Activated effector memory CD4-positive, alpha-beta T cell treated with Interleukin-2 at 50 U/mL for 16 hours (primary cell): Measurements from ENCODE around the gene TRIO.

ENCODE experiments used
- DNase-seq: peaks from one replicate; pipeline ENCODE4 v3.0.0-alpha.2; 2020

TRIO gene

GRCh38 chr5:14123974-14124482, 19.1 kb upstream of the TRIO start:
- DNase-seq, result no peak

DNA sequence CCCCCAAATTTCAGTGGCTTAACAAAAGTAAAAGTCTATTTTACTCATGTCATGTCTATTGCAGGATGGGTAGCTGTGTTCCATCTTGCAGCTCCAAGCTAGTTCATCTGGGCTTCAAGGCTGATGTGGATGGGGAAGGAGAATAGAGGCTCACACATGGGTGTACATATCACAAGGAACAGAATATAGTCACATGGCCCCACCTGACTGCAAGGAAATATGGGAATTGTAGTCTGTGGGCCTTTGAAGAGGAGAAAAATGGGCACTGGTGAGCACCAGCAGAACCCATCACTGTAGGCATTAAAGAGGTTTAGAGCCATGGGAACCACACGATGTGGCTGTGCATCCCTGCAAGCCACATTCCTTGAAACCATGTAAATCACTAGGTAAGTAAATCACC, 17.9 kb upstream of the TRIO start:
- no peak for DNase-seq

DNA sequence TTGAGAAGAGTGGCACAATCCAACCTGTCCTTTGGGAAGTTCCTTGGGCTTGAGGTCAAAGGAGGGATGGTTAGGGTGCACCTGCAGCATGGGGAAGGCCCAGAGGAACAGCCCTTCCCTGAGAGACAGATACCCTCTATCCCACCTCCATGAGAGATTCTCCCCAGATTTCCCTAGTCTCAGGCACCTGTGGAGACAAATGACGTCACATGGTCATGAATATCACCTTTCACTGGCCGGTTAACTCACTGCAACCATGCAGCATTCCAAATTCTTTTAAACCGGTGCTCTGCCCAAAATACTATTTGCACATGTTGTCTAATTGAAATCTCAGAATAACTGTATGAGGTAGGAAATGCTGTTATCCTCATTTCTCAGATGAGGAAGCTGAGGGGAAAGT, 15.6 kb upstream of the TRIO start:
- DNase-seq, result no peak

DNA sequence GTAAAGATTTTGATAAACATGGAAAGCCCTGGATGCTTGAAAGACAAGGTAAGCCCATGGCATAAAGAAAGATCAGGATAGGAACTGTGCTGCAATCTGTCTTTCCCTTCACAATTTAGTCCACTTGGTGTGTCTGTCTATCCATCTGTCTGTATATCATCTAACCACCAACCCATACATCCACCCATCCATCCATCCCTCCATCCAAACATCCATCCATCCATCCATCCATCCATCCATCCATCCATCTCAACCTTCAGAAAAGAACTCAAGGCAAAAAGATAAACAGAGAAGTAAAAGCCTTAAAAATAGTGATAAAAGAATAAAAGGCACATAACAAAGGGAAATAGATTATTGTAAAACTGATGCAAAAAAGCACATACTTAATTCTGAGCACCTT, 15.1 kb upstream of the TRIO start:
- DNase-seq, result no peak

DNA sequence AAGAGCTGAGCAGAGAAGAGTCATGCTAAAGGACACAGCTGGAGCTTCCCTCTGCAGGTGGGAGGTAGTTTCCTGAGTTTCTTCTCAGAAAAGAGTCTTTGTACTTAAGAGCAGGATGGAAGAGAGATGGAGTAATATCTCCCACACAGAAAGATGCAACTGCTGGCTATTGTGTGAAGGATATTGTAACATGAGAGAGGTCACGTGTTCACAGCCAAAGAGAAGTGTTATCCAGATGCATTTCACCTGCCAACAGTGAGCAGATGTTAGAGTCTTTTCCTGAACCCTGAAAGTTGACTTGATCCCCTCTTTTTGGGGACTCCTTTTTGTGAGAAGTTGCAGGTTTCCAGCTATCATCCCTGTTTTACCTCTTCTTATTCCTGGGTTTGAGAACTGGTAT, 14.0 kb upstream of the TRIO start:
- no peak for DNase-seq

DNA sequence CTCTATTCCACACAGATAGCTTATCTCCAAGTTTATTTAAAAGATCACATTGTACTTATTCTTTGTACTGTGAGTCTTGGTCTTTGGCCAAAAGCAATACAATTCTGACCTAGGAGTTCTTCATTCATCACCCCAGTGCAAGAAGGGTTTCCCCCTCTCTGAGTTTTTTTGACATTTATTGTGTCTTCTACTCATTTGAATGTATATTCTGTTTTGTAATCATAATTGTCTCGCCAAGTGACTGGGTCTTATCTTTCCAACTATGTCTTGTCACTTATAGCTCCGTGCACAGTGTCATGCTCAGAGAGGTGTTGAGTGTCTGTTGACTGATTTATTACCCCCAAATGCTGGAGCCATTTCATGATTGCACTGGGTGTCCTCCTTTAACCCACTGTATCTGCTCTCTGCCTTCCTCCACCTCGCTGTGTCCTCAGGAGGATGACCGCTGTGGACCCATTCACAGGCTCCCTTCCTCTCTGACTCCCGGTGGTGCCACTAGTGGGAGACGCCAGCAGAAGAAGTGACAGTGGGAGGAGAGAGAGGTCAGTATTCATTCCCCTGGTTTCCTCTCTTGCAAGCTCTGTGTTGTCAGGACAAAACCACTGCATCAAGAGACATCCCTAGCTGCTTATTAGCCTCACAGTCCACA, 11.2 kb upstream of the TRIO start:
- no peak for DNase-seq

DNA sequence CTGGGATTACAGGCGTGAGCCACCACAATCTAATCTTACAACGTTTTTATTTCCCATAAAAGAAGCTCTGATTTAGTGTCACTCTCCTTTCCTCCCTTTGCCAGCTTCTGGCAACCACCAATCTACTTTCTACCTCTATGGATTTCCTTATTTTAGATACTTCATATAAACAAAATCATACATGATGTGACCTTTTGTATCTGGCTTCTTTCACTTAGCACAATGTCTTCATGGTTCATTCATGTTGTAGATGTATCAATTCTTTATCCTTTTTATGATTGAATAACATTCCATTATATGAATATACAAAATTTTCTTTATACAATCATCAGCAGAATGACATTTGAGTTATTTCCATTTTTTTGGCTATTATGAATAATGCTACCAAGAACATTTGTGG, 9.7 kb upstream of the TRIO start:
- no peak for DNase-seq

DNA sequence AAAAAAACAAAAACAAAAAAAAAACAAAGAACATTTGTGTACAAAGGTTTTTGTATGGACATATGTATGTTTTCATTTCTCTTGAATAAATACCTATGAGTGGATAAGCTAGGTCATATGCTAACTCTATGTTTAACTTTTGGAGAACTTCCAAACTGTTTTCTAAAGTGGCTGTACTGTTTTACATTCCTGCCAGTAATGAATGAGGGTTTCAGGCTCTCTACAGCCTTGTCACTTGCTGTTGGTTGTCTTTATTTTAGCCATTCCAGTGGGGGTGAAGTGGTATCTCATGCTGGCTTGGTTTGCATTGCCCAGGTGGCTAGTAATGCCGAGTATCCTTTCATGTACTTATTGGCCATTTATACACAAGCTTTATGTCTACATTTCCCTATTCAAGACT, 9.1 kb upstream of the TRIO start:
- DNase-seq, result no peak

GRCh38 chr5:14134771-14135170, 8.4 kb upstream of the TRIO start:
- no peak for DNase-seq

GRCh38 chr5:14135621-14136020, 7.5 kb upstream of the TRIO start:
- no peak for DNase-seq

DNA sequence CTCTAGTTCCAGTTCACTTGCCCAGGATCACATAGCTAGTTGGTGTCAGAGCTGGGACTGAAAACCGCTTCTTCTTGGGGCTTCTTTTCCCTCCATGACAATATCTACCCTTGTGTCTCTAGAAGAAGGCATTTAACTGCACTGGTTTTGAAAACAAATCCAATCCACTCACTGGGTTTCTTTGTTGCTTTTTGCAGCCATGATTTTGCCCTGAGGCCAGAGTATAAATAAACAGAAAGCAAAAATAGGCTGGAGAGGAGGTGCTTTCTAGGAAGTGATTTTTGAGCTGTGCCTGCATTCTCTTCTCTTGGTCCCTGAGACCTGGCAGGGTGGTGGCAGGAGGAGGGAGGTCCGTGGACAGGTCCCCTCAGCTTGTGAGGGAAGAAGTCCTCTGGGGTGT, 6.9 kb upstream of the TRIO start:
- DNase-seq, result no peak

DNA sequence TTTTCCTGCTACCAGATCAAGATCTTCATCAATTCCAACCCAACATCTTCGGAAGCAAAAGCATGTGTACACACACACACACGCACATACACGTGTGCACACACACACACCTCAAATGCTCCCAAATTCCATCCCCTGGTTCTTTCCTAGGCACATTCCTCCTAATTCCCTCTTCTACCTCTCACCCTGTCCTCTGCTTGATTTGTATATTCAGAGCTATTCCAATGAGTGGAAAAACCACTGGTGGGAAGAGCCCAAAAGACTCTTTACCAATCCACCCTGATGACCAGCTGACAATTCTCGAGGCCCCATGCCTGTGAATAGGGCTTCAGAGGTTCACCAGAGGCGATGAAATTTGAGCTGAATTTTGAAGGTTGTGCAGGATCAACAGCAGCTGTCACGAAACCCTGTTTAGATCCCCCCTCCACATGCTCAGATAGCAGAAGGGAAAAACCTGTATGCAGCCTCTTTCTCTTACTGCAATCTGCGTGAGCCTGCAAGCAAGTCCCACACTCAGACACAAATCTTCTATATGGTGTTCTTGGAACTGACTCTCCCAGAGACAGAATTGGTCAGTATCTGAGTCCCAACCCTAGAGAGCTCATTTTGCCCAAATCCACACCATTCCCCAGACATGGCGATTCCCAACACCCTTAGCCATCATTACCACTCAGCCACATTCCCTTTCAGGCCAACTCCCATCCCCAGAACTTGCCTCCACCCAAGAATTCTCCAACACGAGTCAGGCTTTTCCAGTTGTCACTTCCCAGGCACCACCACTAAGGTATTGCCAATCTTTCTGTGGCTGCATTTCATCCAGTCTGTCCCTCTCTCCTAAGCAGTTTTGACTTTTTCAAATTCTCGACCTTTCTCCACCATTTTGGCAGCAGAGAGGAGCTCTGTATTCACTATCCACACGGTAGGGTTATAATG, 4.3 kb upstream of the TRIO start:
- DNase-seq, result no peak

GRCh38 chr5:14141764-14142163, 1.4 kb upstream of the TRIO start:
- DNase-seq, result no peak

- no peak for DNase-seq
These were observed 828 bp upstream of the TRIO start for GRCh38 chr5:14142202-14142826.

GRCh38 chr5:14143546-14143840, 351 bp downstream of the TRIO start:
- no peak for DNase-seq

- DNase-seq, result no peak
These were observed 871 bp downstream of the TRIO start for GRCh38 chr5:14143841-14144585.

GRCh38 chr5:14144586-14145434, 1.7 kb downstream of the TRIO start:
- no peak for DNase-seq

DNA sequence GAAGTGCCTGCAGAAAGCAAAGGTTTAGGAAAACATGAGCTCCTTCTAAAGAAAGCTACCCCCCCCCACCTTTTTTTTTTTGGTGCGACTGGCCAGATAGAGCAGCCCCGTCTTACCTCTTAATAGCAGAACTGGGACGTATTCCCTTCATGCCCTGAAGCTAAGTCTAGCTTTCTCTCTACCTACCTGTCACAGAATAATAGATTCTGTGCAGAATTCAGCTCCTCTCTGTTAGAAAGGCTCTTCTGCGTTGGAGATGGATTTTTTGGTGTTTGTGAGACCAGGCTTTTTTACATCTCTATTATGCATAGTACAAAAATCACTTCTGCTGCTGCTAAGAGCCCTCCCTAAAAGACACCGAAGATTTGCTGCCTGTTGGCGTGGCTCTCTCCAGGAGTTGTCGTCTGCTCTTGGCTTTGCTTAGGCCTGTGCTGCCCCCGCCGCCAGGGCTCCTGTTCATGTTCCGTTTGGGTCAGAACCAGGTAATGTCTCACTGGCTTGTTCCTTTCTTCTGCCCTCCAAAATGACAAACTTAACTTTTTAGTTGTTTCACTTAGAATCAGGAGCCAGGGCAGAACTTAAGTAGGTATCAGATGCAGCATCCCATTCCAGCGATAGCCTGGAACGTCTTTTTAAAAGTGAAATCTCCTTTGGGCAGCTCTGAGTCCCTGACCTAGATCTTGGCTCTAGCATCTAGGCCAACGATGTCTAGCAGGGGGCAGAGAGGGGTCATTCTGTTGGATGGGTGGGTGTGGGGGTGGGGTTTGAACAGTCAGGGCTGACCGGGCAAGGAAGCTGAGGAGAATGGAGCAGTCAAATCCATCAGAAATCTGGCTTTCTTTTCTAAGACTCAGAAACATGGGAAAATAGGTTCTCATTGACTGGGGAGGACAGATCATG, 2.5 kb downstream of the TRIO start:
- DNase-seq, result no peak

DNA sequence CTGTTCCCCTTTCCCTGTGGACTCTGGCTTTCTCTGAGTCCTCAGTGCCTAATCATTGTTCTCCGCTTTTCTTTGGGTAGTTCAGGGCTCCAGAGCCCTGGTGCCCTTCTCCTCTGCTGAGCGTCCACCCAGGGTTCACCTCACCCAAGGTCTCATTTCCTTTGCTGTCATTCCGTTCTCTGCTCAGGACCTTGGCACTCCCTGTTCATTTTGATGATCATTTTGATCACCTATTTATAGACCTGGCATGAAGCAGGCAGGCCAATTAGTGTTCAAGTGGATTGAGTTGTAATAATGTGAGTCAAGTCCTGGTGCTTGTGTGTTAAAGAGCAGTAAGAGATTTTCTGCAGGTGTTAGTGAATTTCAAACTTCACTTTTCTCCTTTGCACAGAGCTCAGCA, 3.6 kb downstream of the TRIO start:
- DNase-seq, result no peak

DNA sequence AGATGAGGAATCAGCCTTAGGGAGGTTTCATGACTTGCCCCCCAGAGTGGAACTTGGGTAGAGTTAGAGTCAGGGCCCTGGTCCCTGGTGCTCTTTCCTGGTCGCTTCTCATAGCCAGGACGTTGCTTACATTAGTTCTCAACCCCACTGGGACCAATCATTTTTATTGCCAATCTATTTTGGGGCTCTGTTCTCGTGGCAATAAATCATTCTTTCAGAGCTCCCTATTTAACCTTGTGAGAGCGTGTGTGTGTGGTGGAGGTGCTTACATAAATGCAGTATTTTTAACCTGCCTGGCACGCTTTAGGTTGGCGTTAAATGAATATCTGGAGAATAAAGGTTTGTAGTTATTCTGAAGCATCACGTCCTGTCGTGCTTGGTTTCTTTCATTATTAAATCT, 4.1 kb downstream of the TRIO start:
- no peak for DNase-seq

DNA sequence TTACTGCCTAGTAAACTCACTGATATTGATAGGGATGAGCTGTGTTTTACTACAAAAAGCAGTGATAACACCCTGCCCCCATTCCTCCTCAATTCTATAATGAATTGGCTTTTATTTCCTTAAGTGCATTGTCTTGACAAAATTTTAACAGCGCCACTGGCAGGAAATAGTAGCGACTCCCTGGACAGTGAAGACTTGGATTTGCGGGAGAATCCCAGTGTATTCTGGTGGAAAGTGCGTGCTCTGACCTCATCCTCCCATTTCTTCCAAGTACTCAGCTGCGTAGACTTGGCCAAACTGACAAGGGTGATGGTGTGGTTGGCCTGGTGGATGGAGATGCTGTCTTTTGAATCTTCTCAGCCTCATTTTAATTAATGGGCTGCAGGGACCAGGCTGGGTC, 5.3 kb downstream of the TRIO start:
- no peak for DNase-seq
